Sigmoid colon (tissue), 7 donors: ENCODE results near the gene BTBD9. TPM values are rescaled to one million over a fixed set of nuclear protein-coding genes. Genes with fewer than 3 reads are reported as not detected.

Experiments
- DNase-seq: peaks from one replicate; pipeline ENCODE4 v3.0.0-alpha.2; 2019
- H3K27ac ChIP-seq, 4 donors: fragments of 200-600 bp; sonication (generic); one replicate each; pipeline ENCODE4 v1.5.1; 2016 to 2019; ENCODE audit warnings: mild to moderate bottlenecking in 1 of 4
- H3K27me3 ChIP-seq, 3 donors: fragments of 200-600 bp; sonication (generic); one replicate each; pipeline ENCODE4 v1.5.1; 2019; ENCODE audit warnings: mild to moderate bottlenecking in 1 of 3
- H3K36me3 ChIP-seq, 4 donors: fragments of 200-600 bp; sonication (generic); one replicate each; pipeline ENCODE4 v1.5.1; 2016 to 2019
- H3K4me1 ChIP-seq, 4 donors: fragments of 200-600 bp; sonication (generic); one replicate each; pipeline ENCODE4 v1.5.1; 2017 to 2019
- H3K4me3 ChIP-seq, 4 donors: fragments of 200-600 bp; sonication (generic); one replicate each; pipeline ENCODE4 v1.5.1; 2017 to 2019; ENCODE audit warnings: mild to moderate bottlenecking in 2 of 4, moderate library complexity in 1 of 4
- H3K9me3 ChIP-seq, 4 donors: fragments of 200-600 bp in 3 of 4; sonication (generic) in 3 of 4; one replicate each; pipeline versions ENCODE4 v1.5.1 to v1.6.1; 2013 to 2019
- EP300 ChIP-seq, 4 donors: sonication (generic); formaldehyde crosslinking; IDR thresholded peaks; one replicate each; pipeline ENCODE4 v1.6.1; 2017; ENCODE audit warnings: antibody characterized with exemption in 4 of 4
- POLR2A ChIP-seq, 2 donors: fragments of 450-650 bp; IDR thresholded peaks; one replicate each; pipeline ENCODE4 v1.6.1; 2016; ENCODE audit warnings: antibody characterized with exemption in 2 of 2, mild to moderate bottlenecking in 2 of 2, moderate library complexity in 2 of 2
- POLR2AphosphoS5 ChIP-seq, 4 donors: sonication (generic); formaldehyde crosslinking; IDR thresholded peaks; one replicate each; pipeline ENCODE4 v1.6.1; 2017; ENCODE audit warnings: antibody characterized with exemption in 4 of 4
- WGBS, 2 donors: extraction: QIAGEN DNeasy Blood & Tissue Kit; methylation state at CpG; one replicate each; pipeline ENCODE4 v1.1.7; 2013; 5-methylcytosine and 5-hydroxymethylcytosine counted together
- intact Hi-C: fragments of 100-400 bp; cut with DNase I; formaldehyde crosslinking; loops from one replicate; pipeline ENCODE4 v1.15.1; 2023
- polyA plus RNA-seq, 3 donors: library from polyadenylated mRNA; stranded (reverse); fragments of 200-250 nt; gene quantifications; one replicate each; pipeline ENCODE4 v1.2.3, GENCODE V29; 2013
- total RNA-seq, 4 donors: library from RNA; depleted of rRNA; stranded (reverse); fragments of >200 nt; gene quantifications; one replicate each; pipeline ENCODE4 v1.1.0, GENCODE V29; 2016
- TF ChIP-seq, protein P1 (sequence below), 4 experiments: fragments of 450-650 bp in 3 of 4; fragments of 200-600 bp in 1 of 4; IDR thresholded peaks; one replicate each; pipeline ENCODE4 v1.5.1; 2016 to 2019; ENCODE audit warnings: antibody characterized with exemption in 4 of 4, mild to moderate bottlenecking in 3 of 4, moderate library complexity in 2 of 4
- donor health status: healthy with polysubstance abuse.
- donor health status: Bipolar disorder and iron deficiency.
- donor health status: healthy.

The BTBD9 gene
- total and polyA plus RNA-seq, 7 donors, result 3.6 to 20.8 (median 10.5) TPM

GRCh38 chr6:38218235-38218634, 421.5 kb downstream of the BTBD9 start:
- 71 to 95% methylated on average over 1 of the region's 1 CpG for WGBS, 2 donors

GRCh38 chr6:38216451-38216850, 423.3 kb downstream of the BTBD9 start:
- intact Hi-C loops, result no loop called here

More at GRCh38 chr6:38218235-38218634, 421.5 kb downstream of the BTBD9 start:
- no peak overlapping the region for H3K27ac ChIP-seq
- H3K27me3 ChIP-seq, result no peaks in the 10 kb centered on the region
- H3K4me1 ChIP-seq, result peaks cover 0 to 5% (median 4%) of the 10 kb centered on the region in 4 donors
- H3K36me3 ChIP-seq, result no peaks in the 10 kb centered on the region
- H3K9me3 ChIP-seq, result no peaks in the 10 kb centered on the region
- no peak overlapping the region for H3K4me3 ChIP-seq
- DNase-seq, result no peak
- intact Hi-C loops, result no loop called here
- TF ChIP-seq EP300 (IDR thresholded peaks at IDR 0.05) (no peak), POLR2A (IDR thresholded peaks at IDR 0.05) (no peak), POLR2AphosphoS5 (IDR thresholded peaks at IDR 0.05) (no peak)
- TF ChIP-seq, protein P1, sequence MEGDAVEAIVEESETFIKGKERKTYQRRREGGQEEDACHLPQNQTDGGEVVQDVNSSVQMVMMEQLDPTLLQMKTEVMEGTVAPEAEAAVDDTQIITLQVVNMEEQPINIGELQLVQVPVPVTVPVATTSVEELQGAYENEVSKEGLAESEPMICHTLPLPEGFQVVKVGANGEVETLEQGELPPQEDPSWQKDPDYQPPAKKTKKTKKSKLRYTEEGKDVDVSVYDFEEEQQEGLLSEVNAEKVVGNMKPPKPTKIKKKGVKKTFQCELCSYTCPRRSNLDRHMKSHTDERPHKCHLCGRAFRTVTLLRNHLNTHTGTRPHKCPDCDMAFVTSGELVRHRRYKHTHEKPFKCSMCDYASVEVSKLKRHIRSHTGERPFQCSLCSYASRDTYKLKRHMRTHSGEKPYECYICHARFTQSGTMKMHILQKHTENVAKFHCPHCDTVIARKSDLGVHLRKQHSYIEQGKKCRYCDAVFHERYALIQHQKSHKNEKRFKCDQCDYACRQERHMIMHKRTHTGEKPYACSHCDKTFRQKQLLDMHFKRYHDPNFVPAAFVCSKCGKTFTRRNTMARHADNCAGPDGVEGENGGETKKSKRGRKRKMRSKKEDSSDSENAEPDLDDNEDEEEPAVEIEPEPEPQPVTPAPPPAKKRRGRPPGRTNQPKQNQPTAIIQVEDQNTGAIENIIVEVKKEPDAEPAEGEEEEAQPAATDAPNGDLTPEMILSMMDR (IDR thresholded peaks at IDR 0.05), result no peak

DNA sequence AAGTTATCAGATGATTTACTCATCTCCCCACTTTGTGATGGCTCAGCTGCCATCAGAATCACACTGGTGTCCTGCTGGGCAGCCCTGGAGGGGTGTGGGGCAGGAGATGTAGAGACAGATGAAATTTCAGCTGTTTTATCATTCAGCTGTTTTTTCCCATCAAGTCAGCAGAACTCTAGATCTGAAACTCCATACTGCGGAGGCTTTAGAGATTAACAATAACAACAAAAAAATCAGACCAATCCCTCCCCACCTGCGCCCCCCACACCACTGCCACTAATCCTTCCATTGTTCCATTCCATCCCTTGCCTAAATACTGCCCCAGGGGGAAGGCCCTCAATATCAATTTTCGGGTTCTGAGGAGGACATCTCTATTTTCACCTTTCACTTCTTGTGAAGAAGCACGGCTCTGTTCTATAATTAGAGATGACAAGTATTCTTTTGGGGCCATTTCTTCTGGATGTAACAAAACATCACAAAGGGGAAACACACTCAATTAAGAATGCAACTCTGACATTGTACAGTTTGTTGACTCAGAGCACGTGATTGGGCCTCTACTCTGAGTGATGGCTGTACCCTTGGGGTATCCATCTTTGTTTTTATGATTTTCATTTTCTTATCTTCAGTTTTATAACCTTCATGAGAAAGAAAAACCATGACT, 423.9 kb downstream of the BTBD9 start:
- TF ChIP-seq, protein P1 (IDR thresholded peaks at IDR 0.05), result no peak
- no peaks in the 10 kb centered on the region for H3K9me3 ChIP-seq
- 90 to 91% methylated on average over 5 of the region's 5 CpGs for WGBS, 2 donors
- no peak overlapping the region for H3K27ac ChIP-seq
- no peak overlapping the region for H3K4me3 ChIP-seq
- no peaks in the 10 kb centered on the region for H3K27me3 ChIP-seq
- intact Hi-C loops, result no loop called here
- H3K4me1 ChIP-seq, result peaks cover 0 to 23% (median 22%) of the 10 kb centered on the region in 4 donors
- DNase-seq, result no peak
- H3K36me3 ChIP-seq, result no peaks in the 10 kb centered on the region

More at GRCh38 chr6:38216451-38216850, 423.3 kb downstream of the BTBD9 start:
- H3K36me3 ChIP-seq, result no peaks in the 10 kb centered on the region
- TF ChIP-seq POLR2A (IDR thresholded peaks at IDR 0.05) (no peak), EP300 (IDR thresholded peaks at IDR 0.05) (no peak), POLR2AphosphoS5 (IDR thresholded peaks at IDR 0.05) (no peak)
- TF ChIP-seq, protein P1 (IDR thresholded peaks at IDR 0.05), result no peak
- H3K4me3 ChIP-seq, result no peak overlapping the region
- H3K27me3 ChIP-seq, result no peaks in the 10 kb centered on the region
- H3K4me1 ChIP-seq, result peaks cover 0 to 22% (median 22%) of the 10 kb centered on the region in 4 donors
- WGBS, 2 donors, result 95 to 96% methylated on average over 3 of the region's 3 CpGs
- no peaks in the 10 kb centered on the region for H3K9me3 ChIP-seq
- H3K27ac ChIP-seq, result no peak overlapping the region
- no peak for DNase-seq

DNA sequence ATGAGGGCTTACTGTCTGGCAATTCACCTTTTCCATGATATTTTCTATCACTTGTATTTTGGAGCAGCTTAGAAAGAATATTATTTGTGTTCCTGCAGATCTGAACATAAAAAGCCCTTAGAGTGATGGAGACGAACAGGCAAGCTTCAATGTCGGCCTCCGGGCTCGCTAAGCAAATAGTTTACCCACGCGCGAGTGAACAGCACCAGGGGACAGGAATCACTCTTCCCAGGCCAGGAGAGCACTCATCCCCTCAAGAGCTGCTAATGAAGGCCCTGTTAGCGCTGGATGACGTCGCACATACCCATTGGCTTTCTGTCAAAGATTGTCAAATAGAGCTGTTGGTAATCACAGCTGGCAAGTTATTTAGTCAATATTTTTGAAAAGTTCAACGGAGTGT, 424.5 kb downstream of the BTBD9 start:
- H3K36me3 ChIP-seq, result no peaks in the 10 kb centered on the region
- intact Hi-C loops, result no loop called here
- H3K9me3 ChIP-seq, result no peaks in the 10 kb centered on the region
- H3K4me3 ChIP-seq, result no peak overlapping the region
- WGBS, 2 donors, result 89 to 91% methylated on average over 11 of the region's 11 CpGs
- peaks cover 0 to 23% (median 22%) of the 10 kb centered on the region in 4 donors for H3K4me1 ChIP-seq
- no peak for DNase-seq
- H3K27ac ChIP-seq, result no peak overlapping the region
- H3K27me3 ChIP-seq, result no peaks in the 10 kb centered on the region
- TF ChIP-seq, protein P1 (IDR thresholded peaks at IDR 0.05), result no peak
- TF ChIP-seq EP300 (IDR thresholded peaks at IDR 0.05) (no peak), POLR2A (IDR thresholded peaks at IDR 0.05) (no peak), POLR2AphosphoS5 (IDR thresholded peaks at IDR 0.05) (no peak)

DNA sequence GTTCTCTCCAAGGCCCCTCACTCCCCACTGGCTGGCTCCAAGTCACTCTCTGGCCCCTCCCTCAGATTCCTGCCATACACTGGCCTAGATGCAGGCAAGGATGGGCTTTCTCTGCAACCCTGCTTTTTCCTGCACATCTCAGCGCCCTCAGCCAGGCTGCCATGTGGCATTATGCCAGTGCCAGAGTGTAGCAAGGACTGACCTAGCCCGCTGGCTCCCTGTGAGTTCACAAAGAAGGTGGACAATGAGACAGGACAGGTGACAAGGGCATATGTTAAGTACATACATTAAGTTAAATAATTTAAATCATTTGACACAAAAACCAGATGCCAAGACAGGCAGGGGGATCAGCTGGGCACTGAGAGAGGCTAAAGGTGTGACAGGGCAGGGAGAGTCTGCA, 425.6 kb downstream of the BTBD9 start:
- Histone ChIP-seq H3K4me3 (no peak overlapping the region), H3K27ac (no peak overlapping the region), H3K9me3 (no peaks in the 10 kb centered on the region), H3K27me3 (no peaks in the 10 kb centered on the region), H3K4me1 (peaks cover 0 to 23% (median 22%) of the 10 kb centered on the region in 4 donors), H3K36me3 (no peaks in the 10 kb centered on the region)
- intact Hi-C loops, result no loop called here
- TF ChIP-seq EP300 (IDR thresholded peaks at IDR 0.05), result no peak
- TF ChIP-seq POLR2A (IDR thresholded peaks at IDR 0.05), result no peak
- TF ChIP-seq, protein P1 (IDR thresholded peaks at IDR 0.05), result no peak
- TF ChIP-seq POLR2AphosphoS5 (IDR thresholded peaks at IDR 0.05), result no peak
- no peak for DNase-seq
- 90 to 95% methylated on average over 2 of the region's 2 CpGs for WGBS, 2 donors
